ENCODE measurements around the gene FGFR3. TPM values are rescaled to one million over a fixed set of nuclear protein-coding genes. Genes with fewer than 3 reads are reported as not detected.

The FGFR3 gene
- total RNA-seq, 2 donors from 2014 or later = 8.7 to 78.2 TPM

- H3K36me3 ChIP-seq = no peaks in the 10 kb centered on the region
- no peak overlapping the region for H3K27ac ChIP-seq
- WGBS = 93% methylated on average over 9 of the region's 9 CpGs
- H3K4me3 ChIP-seq = no peak overlapping the region
- peaks cover 2% of the 10 kb centered on the region for H3K4me1 ChIP-seq (replicated peaks)
- intact Hi-C loops (cut with DNase I) = loop anchor here (5.0 kb wide), 1 partner anchor 43 kb away; no protein-coding TSS in a partner anchor
- TF ChIP-seq, protein P1, sequence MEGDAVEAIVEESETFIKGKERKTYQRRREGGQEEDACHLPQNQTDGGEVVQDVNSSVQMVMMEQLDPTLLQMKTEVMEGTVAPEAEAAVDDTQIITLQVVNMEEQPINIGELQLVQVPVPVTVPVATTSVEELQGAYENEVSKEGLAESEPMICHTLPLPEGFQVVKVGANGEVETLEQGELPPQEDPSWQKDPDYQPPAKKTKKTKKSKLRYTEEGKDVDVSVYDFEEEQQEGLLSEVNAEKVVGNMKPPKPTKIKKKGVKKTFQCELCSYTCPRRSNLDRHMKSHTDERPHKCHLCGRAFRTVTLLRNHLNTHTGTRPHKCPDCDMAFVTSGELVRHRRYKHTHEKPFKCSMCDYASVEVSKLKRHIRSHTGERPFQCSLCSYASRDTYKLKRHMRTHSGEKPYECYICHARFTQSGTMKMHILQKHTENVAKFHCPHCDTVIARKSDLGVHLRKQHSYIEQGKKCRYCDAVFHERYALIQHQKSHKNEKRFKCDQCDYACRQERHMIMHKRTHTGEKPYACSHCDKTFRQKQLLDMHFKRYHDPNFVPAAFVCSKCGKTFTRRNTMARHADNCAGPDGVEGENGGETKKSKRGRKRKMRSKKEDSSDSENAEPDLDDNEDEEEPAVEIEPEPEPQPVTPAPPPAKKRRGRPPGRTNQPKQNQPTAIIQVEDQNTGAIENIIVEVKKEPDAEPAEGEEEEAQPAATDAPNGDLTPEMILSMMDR (IDR thresholded peaks at IDR 0.05) = no peak
- TF ChIP-seq POLR2AphosphoS5 (IDR thresholded peaks at IDR 0.05) = no peak
- no peak for TF ChIP-seq POLR2A (IDR thresholded peaks at IDR 0.05)
- no peak for DNase-seq (ENCODE audit: low spot score)
- H3K27me3 ChIP-seq (replicated peaks; ENCODE audit: insufficient read depth) = no peaks in the 10 kb centered on the region
- no peaks in the 10 kb centered on the region for H3K9me3 ChIP-seq
Measured at GRCh38 chr4:1764670-1765069, 28.4 kb upstream of the FGFR3 start.

GRCh38 chr4:1765409-1766072, 27.6 kb upstream of the FGFR3 start:
- intact Hi-C loops (cut with DNase I) = no loop called here
- Histone ChIP-seq H3K36me3 (no peaks in the 10 kb centered on the region), H3K27ac (no peak overlapping the region), H3K9me3 (no peaks in the 10 kb centered on the region), H3K4me1 (replicated peaks) (peaks cover 2% of the 10 kb centered on the region), H3K4me3 (no peak overlapping the region), H3K27me3 (replicated peaks; ENCODE audit: insufficient read depth) (peaks cover 3% of the 10 kb centered on the region)
- no peak for DNase-seq (ENCODE audit: low spot score)
- 89% methylated on average over 10 of the region's 10 CpGs for WGBS
- no peak for TF ChIP-seq POLR2AphosphoS5 (IDR thresholded peaks at IDR 0.05)
- TF ChIP-seq POLR2A (IDR thresholded peaks at IDR 0.05) = no peak
- TF ChIP-seq, protein P1 (IDR thresholded peaks at IDR 0.05) = no peak

- no peak overlapping the region for H3K27ac ChIP-seq
- intact Hi-C loops (cut with DNase I) = no loop called here
Measured at GRCh38 chr4:1766106-1767060, 26.7 kb upstream of the FGFR3 start.

GRCh38 chr4:1767061-1767769, 25.9 kb upstream of the FGFR3 start:
- DNase-seq (ENCODE audit: low spot score) = no peak
- Histone ChIP-seq H3K27ac (no peak overlapping the region), H3K27me3 (replicated peaks; ENCODE audit: insufficient read depth) (peaks cover 4% of the 10 kb centered on the region), H3K4me3 (peak overlapping the region; percentile 24 to 32), H3K4me1 (replicated peaks) (peaks cover 2% of the 10 kb centered on the region), H3K36me3 (no peaks in the 10 kb centered on the region), H3K9me3 (no peaks in the 10 kb centered on the region)
- TF ChIP-seq POLR2AphosphoS5 (IDR thresholded peaks at IDR 0.05) (no peak), POLR2A (IDR thresholded peaks at IDR 0.05) (no peak)
- TF ChIP-seq, protein P1 (IDR thresholded peaks at IDR 0.05) = no peak
- under 1% methylated on average over 34 of the region's 84 CpGs for WGBS
- intact Hi-C loops (cut with DNase I) = no loop called here

More at GRCh38 chr4:1766106-1767060, 26.7 kb upstream of the FGFR3 start:
- Histone ChIP-seq H3K4me1 (replicated peaks) (peaks cover 2% of the 10 kb centered on the region), H3K36me3 (no peaks in the 10 kb centered on the region), H3K27me3 (replicated peaks; ENCODE audit: insufficient read depth) (peaks cover 4% of the 10 kb centered on the region), H3K9me3 (no peaks in the 10 kb centered on the region), H3K4me3 (peak overlapping the region; percentile 24 to 32)
- no peak for DNase-seq (ENCODE audit: low spot score)
- WGBS = 56% methylated on average over 29 of the region's 41 CpGs
- TF ChIP-seq POLR2A (IDR thresholded peaks at IDR 0.05) (no peak), POLR2AphosphoS5 (IDR thresholded peaks at IDR 0.05) (no peak)
- TF ChIP-seq, protein P1 (IDR thresholded peaks at IDR 0.05) = no peak
